NCI-H446 (cell line): Measurements from ENCODE around the gene DENND6B.

Experiments
- DNase-seq, 2 experiments: peaks; one replicate each; lab custom pipeline; 2025; lab: John Stamatoyannopoulos, UW

The DENND6B gene

GRCh38 chr22:50316114-50317065 is 10.4 kb downstream of the DENND6B start:
- no peak for DNase-seq

DNA sequence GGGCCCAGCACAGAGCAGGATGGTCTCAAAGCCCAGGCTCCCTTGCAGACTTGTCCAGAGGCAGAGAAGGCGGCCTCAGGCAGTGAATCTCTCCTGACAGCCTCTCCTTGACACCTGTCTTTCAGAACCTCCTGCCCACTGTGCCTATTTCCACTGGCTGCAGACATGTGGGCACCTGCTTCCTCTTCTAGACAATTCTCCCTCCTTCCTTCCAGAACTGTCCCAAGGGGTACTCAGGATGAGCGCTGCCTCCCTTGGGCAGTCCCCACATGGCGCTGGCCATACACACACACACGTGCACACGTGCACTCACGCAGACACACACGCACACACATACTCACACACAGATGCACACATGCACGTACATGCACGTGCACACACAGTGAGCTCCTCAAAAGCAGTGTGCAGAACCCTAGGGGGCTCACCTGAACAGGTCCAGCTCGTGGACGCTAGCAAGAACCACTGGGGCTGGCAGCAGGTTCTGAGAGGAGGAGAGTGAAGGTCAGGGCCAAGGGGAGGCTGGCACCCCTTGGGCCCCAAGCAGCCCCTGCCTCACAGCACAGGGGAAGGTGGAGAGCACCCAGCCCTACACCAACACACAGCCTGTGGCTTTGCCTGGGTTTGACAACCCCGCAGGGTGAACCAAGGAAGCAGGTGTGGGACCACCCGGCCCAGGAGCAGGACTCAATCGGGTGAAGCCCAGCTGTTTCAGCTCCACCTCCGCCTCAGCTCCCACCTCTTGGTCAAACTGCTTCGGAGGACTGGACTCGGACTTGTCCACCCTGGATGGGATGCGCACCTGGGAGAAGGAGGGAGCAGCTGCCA is 11.3 kb downstream of the DENND6B start:
- no peak for DNase-seq

- no peak for DNase-seq
Measured at GRCh38 chr22:50314455-50315288, 12.1 kb downstream of the DENND6B start.

DNA sequence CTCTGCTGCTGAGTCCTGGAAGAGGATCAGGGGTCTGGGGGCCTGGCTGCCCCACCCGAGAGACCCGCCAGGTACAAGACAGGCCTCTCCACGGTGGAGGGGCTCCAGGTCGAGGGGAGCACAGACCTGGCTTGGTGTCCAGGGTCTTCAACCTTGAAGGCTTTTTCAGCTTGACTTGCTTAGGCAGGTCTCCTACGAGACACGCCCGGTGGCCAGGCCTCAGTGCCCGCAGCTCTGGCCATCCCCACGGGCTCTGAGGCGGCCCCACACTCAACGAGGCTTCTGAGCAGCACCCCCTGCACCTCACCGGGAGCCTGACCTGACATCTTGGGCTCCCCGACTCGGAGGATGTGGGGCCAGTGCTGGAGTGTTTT is 12.7 kb downstream of the DENND6B start:
- DNase-seq: no peak

GRCh38 chr22:50313600-50313999 is 13.2 kb downstream of the DENND6B start:
- DNase-seq: no peak

GRCh38 chr22:50313021-50313420 is 13.8 kb downstream of the DENND6B start:
- no peak for DNase-seq

GRCh38 chr22:50312371-50312770 is 14.4 kb downstream of the DENND6B start:
- DNase-seq: no peak

DNA sequence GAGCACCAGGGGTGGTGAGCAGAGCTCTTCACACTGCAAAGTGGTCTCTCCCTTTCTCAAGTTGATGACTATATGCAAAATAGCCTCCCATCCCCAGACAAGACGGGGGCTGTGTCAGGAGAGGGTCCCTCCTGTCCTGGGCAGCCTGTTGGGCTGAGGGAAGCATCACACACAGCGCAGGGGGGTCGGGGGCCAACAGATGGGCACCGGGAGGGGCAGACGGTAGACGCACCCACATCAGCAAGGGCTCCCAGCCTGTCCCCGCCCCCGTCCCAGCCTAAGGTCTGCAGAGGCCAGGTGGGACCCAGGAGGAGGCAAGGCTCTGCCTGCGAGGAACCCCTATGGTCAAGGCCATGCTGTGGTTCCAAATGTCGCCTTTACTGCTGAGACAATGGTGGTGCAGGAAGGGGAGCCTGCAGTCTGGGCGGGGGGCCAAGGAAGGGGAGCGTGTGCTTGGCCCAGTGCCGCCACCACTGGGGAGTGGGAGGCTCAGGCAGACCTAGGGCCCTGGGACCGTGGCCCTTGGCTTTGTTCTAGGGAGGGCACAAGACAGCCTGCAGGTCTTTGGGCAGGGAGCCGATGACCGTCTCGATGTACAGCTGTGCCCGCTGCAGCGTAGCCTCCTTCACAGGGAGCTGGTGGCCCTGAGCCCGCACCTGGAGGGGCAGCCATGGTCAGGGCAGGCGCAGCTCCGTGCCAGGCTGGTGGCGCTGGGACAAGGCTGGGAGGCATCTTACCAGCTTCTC is 15.0 kb downstream of the DENND6B start:
- DNase-seq: peak in 1 of 2 experiments; percentile 23

DNA sequence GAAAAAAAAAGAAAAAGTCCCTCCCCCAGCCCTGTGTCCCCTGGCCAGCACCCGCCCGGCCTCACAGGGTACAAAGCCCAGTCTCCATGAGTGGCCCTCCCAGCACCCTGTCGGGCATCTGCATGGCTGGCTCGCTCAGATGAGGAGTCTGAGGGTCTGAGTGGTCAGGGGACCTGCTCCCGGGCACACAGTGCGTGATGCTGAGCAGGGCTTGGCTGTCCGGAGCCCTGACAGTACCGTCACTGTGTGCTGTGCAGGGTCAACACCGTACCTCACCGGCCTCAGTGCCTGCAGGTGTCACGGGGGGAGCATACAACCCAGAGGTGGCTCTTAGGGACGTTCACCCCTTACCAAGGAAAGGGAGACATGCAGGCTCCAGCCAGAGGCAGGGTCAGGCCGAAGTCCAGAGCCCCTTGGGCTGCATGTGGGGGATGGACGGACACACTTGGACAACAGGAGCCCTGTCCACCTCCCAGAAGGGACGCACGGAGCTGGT is 15.8 kb downstream of the DENND6B start:
- no peak for DNase-seq

GRCh38 chr22:50310031-50310722 is 16.6 kb downstream of the DENND6B start:
- DNase-seq: no peak

DNA sequence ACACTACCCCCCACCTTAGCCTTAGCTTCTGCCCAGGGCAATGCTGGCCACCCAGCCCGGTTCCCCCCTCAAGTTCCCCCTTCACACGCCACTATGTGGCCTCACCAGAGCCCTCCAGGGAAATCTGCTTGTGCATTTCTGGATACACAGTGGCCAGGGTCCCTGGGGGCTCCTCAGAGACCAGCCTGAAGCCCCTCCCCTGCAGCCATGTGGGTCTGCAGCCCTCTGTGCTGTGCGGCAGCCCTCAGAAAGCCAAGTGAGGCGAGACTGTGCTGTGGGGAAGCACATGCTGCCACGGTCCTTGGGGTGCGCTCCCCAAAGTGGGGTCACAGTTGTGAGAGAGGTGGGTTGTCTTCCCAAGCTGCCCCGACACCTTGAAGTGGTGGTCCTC is 17.2 kb downstream of the DENND6B start:
- DNase-seq: no peak

DNA sequence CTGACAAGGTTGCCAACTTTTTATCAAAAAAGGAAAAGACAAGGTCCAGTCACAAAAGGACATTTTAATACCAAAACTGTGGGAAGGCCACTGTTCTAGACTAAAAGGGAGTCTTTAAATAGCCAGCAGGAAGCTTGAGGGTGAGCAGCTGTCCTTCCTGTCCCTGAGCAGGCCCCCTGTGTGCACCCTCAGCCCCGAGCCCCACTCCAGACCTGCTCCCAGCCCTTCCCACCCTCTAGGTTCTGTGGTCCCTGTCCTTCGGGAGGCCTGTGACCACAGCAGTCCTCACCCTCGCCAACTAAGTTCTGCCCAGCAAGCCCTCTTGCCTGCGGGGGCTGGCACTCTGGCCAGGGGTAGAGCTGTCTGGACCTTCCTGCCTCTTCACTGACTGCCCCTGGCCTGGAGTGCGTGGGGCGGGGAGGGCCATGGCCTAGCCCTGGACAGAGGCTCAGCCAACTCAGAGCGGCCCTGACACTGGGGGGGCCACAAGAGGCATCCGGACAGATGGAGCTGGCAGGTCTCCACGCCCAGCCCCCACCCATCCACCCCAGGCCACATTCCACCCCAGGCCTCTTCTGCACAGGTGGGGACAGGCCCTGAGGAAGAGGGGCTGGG is 17.7 kb downstream of the DENND6B start:
- no peak for DNase-seq

DNA sequence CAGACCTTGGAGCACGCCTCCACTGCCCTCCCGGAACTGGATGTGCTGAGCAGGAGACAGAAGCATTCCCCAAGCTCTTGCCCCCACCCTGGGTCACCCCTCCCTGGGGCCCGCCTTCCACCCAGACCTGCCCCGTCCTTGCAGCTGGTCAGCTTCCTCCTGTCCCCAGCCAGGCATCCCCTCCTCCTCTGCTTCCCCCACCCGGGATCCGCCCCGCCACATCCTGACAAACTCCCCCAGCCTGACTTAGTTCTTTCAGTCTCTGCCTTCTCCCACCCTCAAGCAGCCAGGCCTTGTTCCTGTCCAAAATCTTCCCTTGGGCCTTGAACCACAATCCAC is 18.2 kb downstream of the DENND6B start:
- no peak for DNase-seq

GRCh38 chr22:50307890-50308596 is 18.8 kb downstream of the DENND6B start:
- no peak for DNase-seq

GRCh38 chr22:50306753-50307749 is 19.8 kb downstream of the DENND6B start, which contains the start of gene PLXNB2:
Gene PLXNB2 (minus strand): TSS chr22:50307646. CDS start chr22:50290584, 17,062 bp downstream.
- DNase-seq: peak; percentile 17 to 79

DNA sequence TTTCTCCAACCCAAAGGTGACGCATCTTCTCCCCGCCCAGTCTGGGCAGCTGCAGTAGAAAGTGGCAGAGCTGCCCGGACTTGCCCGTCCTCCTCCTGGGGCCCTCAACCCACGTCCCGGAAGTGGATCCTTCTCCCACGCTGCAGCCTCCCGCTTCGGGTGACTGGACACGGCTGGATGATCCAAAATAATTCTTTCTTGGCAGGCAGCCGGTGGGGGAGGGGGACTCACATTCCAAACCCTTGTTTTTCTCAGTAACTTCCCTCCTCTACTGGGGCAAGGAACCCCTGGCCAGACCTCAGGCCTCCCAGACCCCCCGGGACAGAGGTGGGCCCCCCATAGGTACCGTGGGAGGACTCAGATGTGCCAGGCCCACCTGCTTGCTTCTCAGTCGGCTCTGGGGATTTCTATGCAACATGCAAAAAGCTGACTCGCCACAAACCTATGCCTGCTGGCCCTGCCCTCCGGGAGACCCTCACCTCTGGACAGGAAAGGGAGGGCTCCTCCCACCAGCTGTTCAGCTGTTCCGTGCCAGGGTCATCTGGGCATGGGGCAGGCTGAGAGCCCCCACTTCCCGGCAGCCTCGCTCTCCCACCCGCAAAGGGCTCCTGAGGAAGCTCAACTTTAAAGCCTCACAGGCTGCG is 20.8 kb downstream of the DENND6B start:
- DNase-seq: peak; percentile 80 to 95

DNA sequence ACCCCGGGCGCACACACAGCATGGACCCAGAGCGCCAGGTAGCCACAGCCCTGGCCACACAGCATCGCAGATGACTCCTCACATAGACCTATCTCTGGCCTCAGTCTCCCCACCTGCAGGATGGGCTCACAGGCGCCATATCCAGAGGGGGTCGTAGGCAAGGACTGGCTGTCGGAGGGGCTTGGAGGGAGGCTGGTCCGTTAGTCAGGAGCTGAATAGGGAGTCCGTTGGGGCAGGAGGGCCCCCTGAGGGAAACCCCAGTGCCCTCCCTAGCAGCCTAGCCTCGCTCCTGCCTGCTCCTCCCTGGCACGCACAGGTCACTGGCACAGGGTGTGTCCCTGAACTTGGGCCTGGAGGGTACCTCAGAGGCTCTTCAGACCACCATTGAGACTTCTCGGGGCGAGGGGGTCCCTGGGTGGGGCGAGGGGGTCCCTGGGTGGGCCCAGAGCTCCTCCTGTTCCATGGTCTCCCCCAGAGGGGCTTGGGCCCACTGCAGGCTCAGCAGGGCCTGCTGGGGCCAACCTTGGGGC is 21.4 kb downstream of the DENND6B start:
- peak; percentile 48 to 57 for DNase-seq
